Body of pancreas (tissue), 4 donors: ENCODE data around the gene RBM19.

ENCODE experiments used
- CTCF ChIP-seq, 7 experiments: fragments of 450-650 bp in 4 of 7; fragments of 200-600 bp in 3 of 7; sonication (generic) in 3 of 7; IDR thresholded peaks; one replicate each; pipeline ENCODE4 v1.5.1; 2016 to 2019; ENCODE audit warnings: antibody characterized with exemption in 7 of 7
- POLR2A ChIP-seq, 3 donors: fragments of 450-650 bp; IDR thresholded peaks; one replicate each; pipeline ENCODE4 v1.6.1; 2016; ENCODE audit warnings: antibody characterized with exemption in 3 of 3, mild to moderate bottlenecking in 2 of 3

DNA sequence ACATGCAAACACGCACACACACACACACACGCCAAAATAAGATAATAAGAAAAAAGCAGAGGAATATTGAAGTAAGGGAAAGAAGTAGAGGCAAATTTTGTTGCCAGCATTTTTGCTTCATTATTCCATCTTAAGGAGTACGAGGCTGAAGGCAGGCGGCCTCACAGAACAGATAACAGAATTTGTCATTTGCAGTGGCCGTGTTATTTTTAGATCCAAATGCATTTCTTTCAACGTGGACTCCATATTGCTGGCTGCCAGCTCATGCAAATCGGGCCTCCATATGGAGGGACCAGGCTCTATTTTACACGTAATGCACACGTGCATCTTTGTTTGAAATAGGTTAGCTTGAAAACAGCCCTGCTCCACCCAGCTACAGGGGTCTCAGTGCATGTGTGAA, 172.9 kb downstream of the RBM19 start:
- no peak for TF ChIP-seq CTCF (IDR thresholded peaks at IDR 0.05)
- TF ChIP-seq POLR2A (IDR thresholded peaks at IDR 0.05) = no peak
